ENCODE data around the gene PRKN. TPM values are rescaled to one million over a fixed set of nuclear protein-coding genes. Genes with fewer than 3 reads are reported as not detected.

PRKN gene
- total and polyA plus RNA-seq, 2 donors (not counting 1 experiment from before 2014, with no cell fraction given): 0.43 to 4.6 TPM

GRCh38 chr6:161378115-161378514 lies 1349.5 kb downstream of the PRKN start:
- no peak overlapping the region for H2AFZ ChIP-seq (ENCODE audit: low read length)
- H3K27ac ChIP-seq (ENCODE audit: insufficient read depth, low read length): no peak overlapping the region
- H3K4me2 ChIP-seq (ENCODE audit: extremely low read depth, insufficient read depth, low read length): no peak overlapping the region
- H4K20me1 ChIP-seq (ENCODE audit: control insufficient read depth, extremely low read depth, insufficient read depth, low read length): no peaks in the 10 kb centered on the region
- H3K9ac ChIP-seq (ENCODE audit: insufficient read depth, low read length): no peak overlapping the region
- peaks cover 2% of the 10 kb centered on the region for H3K4me1 ChIP-seq (ENCODE audit: control insufficient read depth, extremely low read depth, insufficient read depth, low read length)
- DNase-seq (ENCODE audit: low read depth in 2 of 2): no peak
- no peaks in the 10 kb centered on the region for H3K27me3 ChIP-seq (ENCODE audit: control insufficient read depth, insufficient read depth, low read length)
- no peak for TF ChIP-seq CTCF (conservative IDR thresholded peaks at IDR 0.05 in 1 of 2, IDR thresholded peaks at IDR 0.05 in 1 of 2; ENCODE audit: low read depth in 1 of 2, low read length in 2 of 2)
- no peak for TF ChIP-seq EZH2 (IDR thresholded peaks at IDR 0.05; ENCODE audit: low read length, missing control alignments)
- no peak overlapping the region for H3K4me3 ChIP-seq (replicated peaks in 1 of 4; ENCODE audit: control extremely low read depth in 1 of 4, insufficient read depth in 1 of 4, low read depth in 3 of 4, low read length in 4 of 4)
- H3K79me2 ChIP-seq (ENCODE audit: control insufficient read depth, insufficient read depth, low read length): no peaks in the 10 kb centered on the region
- H3K36me3 ChIP-seq (ENCODE audit: control insufficient read depth, insufficient read depth, low read length): no peaks in the 10 kb centered on the region
- no peaks in the 10 kb centered on the region for H3K9me3 ChIP-seq (ENCODE audit: control insufficient read depth, insufficient read depth, low read depth, low read length)

- peaks cover 2% of the 10 kb centered on the region for H3K4me1 ChIP-seq (ENCODE audit: control insufficient read depth, extremely low read depth, insufficient read depth, low read length)
- no peaks in the 10 kb centered on the region for H3K79me2 ChIP-seq (ENCODE audit: control insufficient read depth, insufficient read depth, low read length)
- TF ChIP-seq EZH2 (IDR thresholded peaks at IDR 0.05; ENCODE audit: low read length, missing control alignments): no peak
- TF ChIP-seq CTCF (conservative IDR thresholded peaks at IDR 0.05 in 1 of 2, IDR thresholded peaks at IDR 0.05 in 1 of 2; ENCODE audit: low read depth in 1 of 2, low read length in 2 of 2): no peak
- no peaks in the 10 kb centered on the region for H3K27me3 ChIP-seq (ENCODE audit: control insufficient read depth, insufficient read depth, low read length)
- no peaks in the 10 kb centered on the region for H4K20me1 ChIP-seq (ENCODE audit: control insufficient read depth, extremely low read depth, insufficient read depth, low read length)
- no peaks in the 10 kb centered on the region for H3K9me3 ChIP-seq (ENCODE audit: control insufficient read depth, insufficient read depth, low read depth, low read length)
- H3K27ac ChIP-seq (ENCODE audit: insufficient read depth, low read length): no peak overlapping the region
- no peak overlapping the region for H2AFZ ChIP-seq (ENCODE audit: low read length)
- H3K4me2 ChIP-seq (ENCODE audit: extremely low read depth, insufficient read depth, low read length): no peak overlapping the region
- no peak overlapping the region for H3K9ac ChIP-seq (ENCODE audit: insufficient read depth, low read length)
- no peaks in the 10 kb centered on the region for H3K36me3 ChIP-seq (ENCODE audit: control insufficient read depth, insufficient read depth, low read length)
- no peak for DNase-seq (ENCODE audit: low read depth in 2 of 2)
- no peak overlapping the region for H3K4me3 ChIP-seq (replicated peaks in 1 of 4; ENCODE audit: control extremely low read depth in 1 of 4, insufficient read depth in 1 of 4, low read depth in 3 of 4, low read length in 4 of 4)
Measured at GRCh38 chr6:161377116-161377515, 1350.5 kb downstream of the PRKN start.

DNA sequence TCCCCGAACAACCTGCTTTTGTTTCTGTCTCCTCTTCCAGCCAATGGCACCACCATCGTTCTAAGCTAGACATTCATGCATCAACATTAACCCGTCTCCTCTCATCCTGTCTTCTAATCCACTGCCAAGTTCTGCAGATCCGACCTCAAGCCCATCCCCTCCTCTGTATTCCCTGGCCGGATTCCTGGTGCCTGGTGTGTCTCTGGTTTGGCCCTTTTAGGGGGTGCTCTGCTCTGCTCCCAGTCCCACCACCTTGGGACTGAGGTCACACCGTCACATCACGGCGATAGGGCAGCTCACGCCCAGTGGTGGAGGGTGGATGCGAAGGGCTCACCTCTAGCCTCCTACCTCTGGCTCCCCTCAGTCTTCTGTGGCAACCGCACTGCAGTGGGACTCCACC lies 1351.2 kb downstream of the PRKN start:
- no peaks in the 10 kb centered on the region for H3K36me3 ChIP-seq (ENCODE audit: control insufficient read depth, insufficient read depth, low read length)
- TF ChIP-seq CTCF (conservative IDR thresholded peaks at IDR 0.05 in 1 of 2, IDR thresholded peaks at IDR 0.05 in 1 of 2; ENCODE audit: low read depth in 1 of 2, low read length in 2 of 2): no peak
- TF ChIP-seq EZH2 (IDR thresholded peaks at IDR 0.05; ENCODE audit: low read length, missing control alignments): no peak
- H4K20me1 ChIP-seq (ENCODE audit: control insufficient read depth, extremely low read depth, insufficient read depth, low read length): no peaks in the 10 kb centered on the region
- no peak overlapping the region for H3K27ac ChIP-seq (ENCODE audit: insufficient read depth, low read length)
- no peak overlapping the region for H3K4me3 ChIP-seq (replicated peaks in 1 of 4; ENCODE audit: control extremely low read depth in 1 of 4, insufficient read depth in 1 of 4, low read depth in 3 of 4, low read length in 4 of 4)
- no peak for DNase-seq (ENCODE audit: low read depth in 2 of 2)
- no peaks in the 10 kb centered on the region for H3K79me2 ChIP-seq (ENCODE audit: control insufficient read depth, insufficient read depth, low read length)
- no peak overlapping the region for H2AFZ ChIP-seq (ENCODE audit: low read length)
- no peak overlapping the region for H3K9ac ChIP-seq (ENCODE audit: insufficient read depth, low read length)
- H3K9me3 ChIP-seq (ENCODE audit: control insufficient read depth, insufficient read depth, low read depth, low read length): no peaks in the 10 kb centered on the region
- H3K27me3 ChIP-seq (ENCODE audit: control insufficient read depth, insufficient read depth, low read length): no peaks in the 10 kb centered on the region
- H3K4me1 ChIP-seq (ENCODE audit: control insufficient read depth, extremely low read depth, insufficient read depth, low read length): peaks cover 2% of the 10 kb centered on the region
- no peak overlapping the region for H3K4me2 ChIP-seq (ENCODE audit: extremely low read depth, insufficient read depth, low read length)

Measured in fibroblast of lung (primary cell).